Lower lobe of right lung (tissue), 2 donors: ENCODE measurements around the gene ZFP69. TPM values are rescaled to one million over a fixed set of nuclear protein-coding genes. Genes with fewer than 3 reads are reported as not detected.
A peak's percentile ranks its signal among the peaks of the same experiment; 100 is the strongest.
"Not testable (repeated sequence)": the region's sequence is repeated elsewhere in the genome, so short reads cannot be mapped to it uniquely, and the experiment has no call there.

ENCODE experiments used
- ATAC-seq, 2 donors: fragments of 200-7000 bp; cut with Tn5 transposase; one replicate each; pipeline ENCODE4 v1.9.1; 2020 to 2022; ENCODE audit warnings: mild to moderate bottlenecking in 2 of 2, moderate library complexity in 2 of 2
- DNase-seq: peaks from one replicate; pipeline ENCODE4 v3.0.0-alpha.2; 2020
- H3K27ac ChIP-seq: fragments of 200-600 bp; one replicate; pipeline ENCODE4 v1.8.0; 2022
- H3K27me3 ChIP-seq: fragments of 200-600 bp; one replicate; pipeline ENCODE4 v1.8.0; 2022; ENCODE audit warnings: low read depth
- H3K36me3 ChIP-seq: fragments of 200-600 bp; one replicate; pipeline ENCODE4 v1.8.0; 2022; ENCODE audit warnings: mild to moderate bottlenecking
- H3K4me1 ChIP-seq: fragments of 200-600 bp; one replicate; pipeline ENCODE4 v1.8.0; 2022
- H3K4me3 ChIP-seq: fragments of 200-600 bp; one replicate; pipeline ENCODE4 v1.8.0; 2022; ENCODE audit warnings: mild to moderate bottlenecking
- H3K9me3 ChIP-seq: fragments of 200-600 bp; one replicate; pipeline ENCODE4 v1.8.0; 2022
- intact Hi-C: fragments of 100-400 bp; cut with DNase I; formaldehyde crosslinking; loops from one replicate; pipeline ENCODE4 v1.11.0; 2022
- total RNA-seq: library from RNA; stranded (reverse); fragmentation: NEBNext Ultra II Directional; extraction: Animal tissue kit (Norgen Biotek cat#: 25700); gene quantifications from one replicate; pipeline ENCODE4 v1.2.1, GENCODE V29; 2021
- TF ChIP-seq, protein P1 (sequence below): fragments of 200-600 bp; IDR thresholded peaks from one replicate; pipeline ENCODE4 v1.8.0; 2022; ENCODE audit warnings: antibody characterized with exemption, mild to moderate bottlenecking
- donor health status: DM: no; HTN: yes; CAD: no; lungs with severe emphysema.

The ZFP69 gene
- total RNA-seq, 1 donor from 2014 or later: 3.6 TPM

DNA sequence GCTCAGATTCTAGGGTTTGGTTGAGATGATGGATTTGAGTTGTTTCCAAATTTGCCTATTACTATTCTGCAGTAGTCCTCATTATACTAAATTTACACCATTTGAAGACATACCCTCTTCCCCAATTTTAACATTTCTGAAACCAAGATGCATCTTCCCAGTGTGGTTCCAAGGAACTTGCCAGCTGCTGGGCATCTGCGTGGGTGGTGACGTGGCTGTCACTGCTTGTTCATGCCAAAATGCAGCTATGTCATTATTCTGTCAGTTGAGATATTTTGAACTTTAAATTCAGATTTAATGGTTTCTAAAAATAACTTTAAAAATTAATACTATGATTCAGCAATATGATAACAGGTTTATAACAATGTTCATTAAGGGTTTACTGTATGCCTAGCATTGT lies 1.2 kb downstream of the ZFP69 start:
- Histone ChIP-seq H3K4me1 (peaks cover 12% of the 10 kb centered on the region), H3K9me3 (peaks cover 15% of the 10 kb centered on the region), H3K4me3 (peak overlapping the region; percentile 93), H3K36me3 (no peaks in the 10 kb centered on the region), H3K27ac (no peak overlapping the region), H3K27me3 (no peaks in the 10 kb centered on the region)
- no peak for ATAC-seq
- intact Hi-C loops: no loop called here
- DNase-seq: no peak
- TF ChIP-seq, protein P1, sequence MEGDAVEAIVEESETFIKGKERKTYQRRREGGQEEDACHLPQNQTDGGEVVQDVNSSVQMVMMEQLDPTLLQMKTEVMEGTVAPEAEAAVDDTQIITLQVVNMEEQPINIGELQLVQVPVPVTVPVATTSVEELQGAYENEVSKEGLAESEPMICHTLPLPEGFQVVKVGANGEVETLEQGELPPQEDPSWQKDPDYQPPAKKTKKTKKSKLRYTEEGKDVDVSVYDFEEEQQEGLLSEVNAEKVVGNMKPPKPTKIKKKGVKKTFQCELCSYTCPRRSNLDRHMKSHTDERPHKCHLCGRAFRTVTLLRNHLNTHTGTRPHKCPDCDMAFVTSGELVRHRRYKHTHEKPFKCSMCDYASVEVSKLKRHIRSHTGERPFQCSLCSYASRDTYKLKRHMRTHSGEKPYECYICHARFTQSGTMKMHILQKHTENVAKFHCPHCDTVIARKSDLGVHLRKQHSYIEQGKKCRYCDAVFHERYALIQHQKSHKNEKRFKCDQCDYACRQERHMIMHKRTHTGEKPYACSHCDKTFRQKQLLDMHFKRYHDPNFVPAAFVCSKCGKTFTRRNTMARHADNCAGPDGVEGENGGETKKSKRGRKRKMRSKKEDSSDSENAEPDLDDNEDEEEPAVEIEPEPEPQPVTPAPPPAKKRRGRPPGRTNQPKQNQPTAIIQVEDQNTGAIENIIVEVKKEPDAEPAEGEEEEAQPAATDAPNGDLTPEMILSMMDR: no peak

DNA sequence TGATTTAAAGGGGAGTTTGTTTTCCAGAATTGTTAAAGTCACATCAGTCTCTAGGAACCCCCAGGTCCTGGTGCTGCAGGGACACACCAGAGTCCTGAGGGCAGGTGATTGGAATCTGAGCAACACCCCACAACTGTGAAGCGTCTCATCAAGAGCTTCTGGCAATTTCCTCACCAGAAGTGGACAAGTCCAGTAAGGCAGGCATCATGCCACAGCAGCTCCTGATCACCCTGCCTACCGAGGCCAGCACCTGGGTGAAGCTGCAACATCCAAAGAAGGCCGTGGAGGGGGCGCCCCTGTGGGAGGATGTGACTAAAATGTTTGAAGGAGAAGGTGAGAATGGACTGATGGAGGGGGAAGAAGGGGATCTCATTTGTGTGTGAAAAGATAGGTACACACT lies 2.1 kb downstream of the ZFP69 start:
- Histone ChIP-seq H3K27me3 (no peaks in the 10 kb centered on the region), H3K27ac (no peak overlapping the region), H3K9me3 (peaks cover 11% of the 10 kb centered on the region), H3K4me3 (no peak overlapping the region), H3K4me1 (peaks cover 12% of the 10 kb centered on the region), H3K36me3 (no peaks in the 10 kb centered on the region)
- TF ChIP-seq, protein P1: no peak
- no peak for ATAC-seq
- intact Hi-C loops: no loop called here
- DNase-seq: no peak

DNA sequence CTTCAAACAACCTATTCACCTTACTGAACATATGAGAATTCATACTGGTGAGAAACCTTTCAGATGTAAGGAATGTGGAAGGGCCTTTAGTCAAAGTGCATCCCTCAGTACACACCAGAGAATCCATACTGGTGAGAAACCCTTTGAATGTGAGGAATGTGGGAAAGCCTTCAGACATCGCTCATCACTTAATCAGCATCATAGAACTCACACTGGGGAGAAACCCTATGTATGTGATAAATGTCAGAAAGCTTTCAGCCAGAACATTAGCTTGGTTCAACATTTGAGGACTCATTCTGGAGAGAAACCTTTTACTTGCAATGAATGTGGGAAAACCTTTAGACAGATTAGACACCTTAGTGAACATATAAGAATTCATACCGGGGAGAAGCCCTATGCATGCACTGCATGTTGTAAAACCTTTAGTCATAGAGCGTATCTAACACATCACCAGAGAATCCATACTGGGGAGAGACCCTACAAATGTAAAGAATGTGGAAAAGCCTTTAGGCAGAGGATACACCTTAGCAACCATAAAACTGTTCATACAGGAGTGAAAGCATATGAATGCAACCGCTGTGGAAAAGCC lies 18.3 kb downstream of the ZFP69 start:
- Histone ChIP-seq H3K4me3 (no peak overlapping the region), H3K27ac (no peak overlapping the region), H3K36me3 (peaks cover 24% of the 10 kb centered on the region), H3K9me3 (peaks cover 86% of the 10 kb centered on the region), H3K27me3 (no peaks in the 10 kb centered on the region), H3K4me1 (no peaks in the 10 kb centered on the region)
- no peak for DNase-seq
- intact Hi-C loops: no loop called here
- TF ChIP-seq, protein P1: no peak
- no peak for ATAC-seq

DNA sequence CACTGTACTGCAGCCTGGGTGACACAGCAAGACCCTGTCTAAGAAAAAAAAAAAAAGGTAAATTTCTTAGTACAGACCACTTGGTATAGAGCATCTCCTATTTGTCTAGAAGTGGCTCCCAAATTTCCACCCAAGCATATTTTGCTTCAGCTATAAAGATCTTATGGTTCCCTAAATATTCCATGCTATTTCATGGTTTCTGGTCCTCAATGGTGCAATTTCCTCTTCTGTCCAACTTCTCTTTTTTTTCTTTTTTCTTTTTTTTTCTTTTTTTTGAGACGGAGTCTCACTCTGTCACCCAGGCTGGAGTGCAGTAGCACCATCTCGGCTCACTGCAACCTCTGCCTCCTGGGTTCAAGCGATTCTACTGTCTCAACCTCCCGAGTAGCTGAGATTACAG lies 25.6 kb downstream of the ZFP69 start:
- intact Hi-C loops: not testable (repeated sequence)

DNA sequence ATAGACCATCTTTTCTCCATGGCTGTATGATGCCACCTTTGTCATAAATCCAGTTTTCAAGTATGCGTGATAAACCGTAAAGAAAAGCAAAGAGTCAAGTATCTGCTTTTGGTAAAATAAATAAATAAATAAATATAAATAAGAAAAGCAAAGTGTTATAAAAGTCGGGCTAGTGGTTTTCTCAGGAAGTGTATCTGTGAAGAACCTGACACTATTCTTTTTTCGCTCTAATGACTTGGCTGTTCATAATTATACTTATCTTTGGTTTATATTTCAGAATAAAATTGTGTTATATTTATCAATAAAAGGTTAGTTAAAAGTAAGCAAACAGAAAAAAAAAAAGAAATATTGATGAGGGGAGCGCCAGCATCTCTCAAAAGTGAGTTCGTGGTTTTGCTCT lies 30.9 kb downstream of the ZFP69 start:
- H3K9me3 ChIP-seq: peaks cover 8% of the 10 kb centered on the region
- ATAC-seq (no peak), DNase-seq (no peak)
- peak overlapping the region; percentile 91 for H3K4me3 ChIP-seq
- intact Hi-C loops: no loop called here
- TF ChIP-seq, protein P1: no peak
- no peaks in the 10 kb centered on the region for H3K27me3 ChIP-seq
- peak overlapping the region; percentile 78 for H3K27ac ChIP-seq
- H3K4me1 ChIP-seq: peaks cover 10% of the 10 kb centered on the region
- H3K36me3 ChIP-seq: no peaks in the 10 kb centered on the region

More for the DNA sequence above, 25.6 kb downstream of the ZFP69 start:
- peaks cover 35% of the 10 kb centered on the region for H3K9me3 ChIP-seq
- DNase-seq, H3K4me3 ChIP-seq, H3K27ac ChIP-seq, H3K36me3 ChIP-seq, H3K27me3 ChIP-seq, H3K4me1 ChIP-seq, ATAC-seq: not testable (repeated sequence)

DNA sequence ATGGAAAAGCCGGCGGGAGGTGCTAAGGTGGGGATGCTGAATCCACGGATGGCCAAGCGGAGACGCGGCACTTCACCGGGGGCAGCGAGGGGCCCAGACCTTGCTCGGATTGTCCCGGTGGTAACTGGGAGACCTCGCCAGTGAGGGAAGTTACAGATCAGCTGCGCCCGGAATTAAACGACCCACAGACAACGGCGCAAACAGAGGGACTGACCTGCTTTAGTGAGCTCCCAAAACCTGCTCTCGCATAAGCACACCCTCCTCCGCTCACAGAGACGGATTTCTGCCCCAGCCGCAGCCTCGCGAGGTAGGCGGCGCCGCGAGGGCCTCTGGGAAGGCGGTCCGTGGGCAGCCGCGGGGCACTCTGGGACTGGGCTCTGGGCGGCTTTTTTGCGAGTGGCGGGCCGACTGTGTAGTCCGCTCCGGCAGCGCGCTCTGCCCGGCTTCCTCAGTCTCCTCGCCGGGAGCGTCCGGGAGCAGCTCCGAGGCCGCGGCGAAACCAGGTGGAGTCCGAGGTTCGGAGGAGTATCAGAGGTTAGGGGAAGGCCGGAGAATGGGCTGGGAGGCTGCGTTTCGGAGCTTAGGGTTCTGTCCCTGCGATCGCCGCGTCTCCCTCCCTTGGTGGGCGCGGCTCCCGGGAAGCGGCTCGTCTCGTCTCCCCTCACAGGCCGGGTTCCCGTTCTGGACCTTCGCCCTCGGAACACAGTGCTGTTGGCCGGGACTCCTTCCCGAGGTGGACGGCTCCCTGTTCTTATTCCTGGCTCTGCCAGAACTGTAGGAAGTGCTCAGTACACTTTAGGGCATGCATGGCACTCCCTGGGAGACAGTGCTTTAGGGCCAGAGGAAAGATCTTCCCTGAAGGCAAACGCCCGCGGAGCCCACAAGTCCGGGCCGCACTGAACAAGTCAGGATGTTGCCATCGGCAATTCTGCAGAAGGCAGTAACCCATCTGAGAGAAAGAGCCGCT lies 31.6 kb downstream of the ZFP69 start, which contains the start of gene EXO5:
TSS of gene EXO5 (plus strand) at position 393 of the 967 bp plus-strand sequence. CDS start 5,778 bp downstream, outside the sequence.
- Histone ChIP-seq H3K4me1 (peaks cover 10% of the 10 kb centered on the region), H3K4me3 (peak within 1 kb of the TSS; percentile 91), H3K36me3 (no peaks in the 10 kb centered on the region), H3K9me3 (peaks cover 1% of the 10 kb centered on the region), H3K27ac (peak within 1 kb of the TSS; percentile 78), H3K27me3 (no peaks in the 10 kb centered on the region)
- TF ChIP-seq, protein P1: no peak
- ATAC-seq: peak; percentile 99 to 100
- peak; percentile 91 for DNase-seq
- intact Hi-C loops: no loop called here
